Measurements from ENCODE around the gene TMEM59L. TPM values are rescaled to one million over a fixed set of nuclear protein-coding genes. Genes with fewer than 3 reads are reported as not detected.

The TMEM59L gene
- total and polyA plus RNA-seq, 10 of the 15 experiments (the other 5 are each of a cell fraction or from before 2014, with no cell fraction given) = 0.06 TPM; not detected in 9

DNA sequence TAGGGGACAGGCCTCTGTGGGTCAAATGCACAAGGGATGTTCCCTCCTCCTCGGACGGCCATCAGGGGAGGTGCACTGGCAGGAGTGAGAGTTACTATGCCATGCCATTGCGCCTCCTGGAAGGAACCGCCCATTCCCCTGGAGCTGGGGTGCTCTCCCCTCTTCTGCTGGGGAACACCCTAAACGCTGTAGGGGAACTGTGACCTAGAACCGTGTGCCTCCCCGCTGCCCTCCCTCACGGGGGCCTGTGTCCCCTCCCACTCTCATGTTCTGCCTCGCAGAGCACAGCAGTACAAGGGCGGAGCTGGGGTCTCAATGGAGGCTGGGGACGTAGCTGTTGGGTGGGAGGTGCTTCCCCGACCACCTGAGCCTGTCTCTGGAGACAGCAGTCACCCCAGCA, 53.6 kb downstream of the TMEM59L start (continued):
- no peak for TF ChIP-seq BACH1 (IDR thresholded peaks at IDR 0.05; ENCODE audit: borderline replicate concordance)
- no peak for TF ChIP-seq ZZZ3 (IDR thresholded peaks at IDR 0.05; ENCODE audit: control insufficient read depth, insufficient read length, low read depth)

GRCh38 chr19:18666784-18667183, 54.1 kb downstream of the TMEM59L start:
- Histone ChIP-seq H3K4me3 (no peak overlapping the region), H3K27me3 (replicated peaks in 1 of 2; ENCODE audit: control insufficient read depth in 2 of 2, insufficient read depth in 2 of 2, low read length in 1 of 2) (no peaks in the 10 kb centered on the region), H3K4me2 (ENCODE audit: control insufficient read depth, insufficient read depth) (no peak overlapping the region), H3K9me3 (replicated peaks; ENCODE audit: control insufficient read depth, insufficient read depth, low read length) (no peaks in the 10 kb centered on the region), H3K27ac (ENCODE audit: control insufficient read depth, insufficient read depth) (no peak overlapping the region), H3K4me1 (ENCODE audit: control insufficient read depth, insufficient read depth, low read length) (no peaks in the 10 kb centered on the region), H4K20me1 (ENCODE audit: control insufficient read depth, insufficient read depth) (no peaks in the 10 kb centered on the region), H3K9ac (ENCODE audit: control insufficient read depth, insufficient read depth, low read length) (no peak overlapping the region), H3K79me2 (ENCODE audit: control insufficient read depth, insufficient read depth, low read length) (no peaks in the 10 kb centered on the region), H3K36me3 (ENCODE audit: control insufficient read depth in 2 of 2, insufficient read depth in 2 of 2, low read length in 1 of 2) (peaks cover 0 to 11% of the 10 kb centered on the region in 2 experiments; a peak in 2 of 4 replicates), H2AFZ (ENCODE audit: control insufficient read depth, low read depth, low read length) (no peak overlapping the region)
- WGBS (ENCODE audit: insufficient coverage, insufficient replicate concordance, low lambda C conversion rate, missing lambda C conversion rate) = 95% methylated on average over 5 of the region's 5 CpGs
- CTCF ChIA-PET = interaction anchor here (0.6 kb wide), 1 partner anchor 312 kb away, joined by 3 read pairs; no protein-coding TSS in a partner anchor
- SMC1A ChIA-PET (ENCODE audit: uncharacterized antibody, unreplicated experiment) = no interaction called here
- no peak for FAIRE-seq
- intact Hi-C loops (cut with micrococcal nuclease; ENCODE audit: unreplicated experiment) (no loop called here), in situ Hi-C loops (cut with MboI) (no loop called here)
- no TSS peak for BruUV-seq (replicated peaks)
- POLR2A ChIA-PET = no interaction called here
- TF ChIP-seq NFXL1 (IDR thresholded peaks at IDR 0.05; ENCODE audit: borderline replicate concordance) = no peak
- no peak for TF ChIP-seq CHD4 (IDR thresholded peaks at IDR 0.05)
- TF ChIP-seq ZBTB33 (IDR thresholded peaks at IDR 0.05) = no peak
- TF ChIP-seq LARP7 (IDR thresholded peaks at IDR 0.05) = no peak
- TF ChIP-seq CREB1 (IDR thresholded peaks at IDR 0.05; ENCODE audit: low read depth) = no peak
- TF ChIP-seq CBFB (IDR thresholded peaks at IDR 0.05; ENCODE audit: low read depth) = no peak
- no peak for TF ChIP-seq ZNF274 (IDR thresholded peaks at IDR 0.05; ENCODE audit: insufficient read depth, insufficient read length)
- no peak for DNase-seq (ENCODE audit: low read depth, low spot score)
- ATAC-seq = no peak
- RAD21 ChIA-PET (ENCODE audit: unreplicated experiment) = no interaction called here
